Subcutaneous preadipocyte (primary cell): ENCODE measurements around the gene PRR14L. TPM values are rescaled to one million over a fixed set of nuclear protein-coding genes. Genes with fewer than 3 reads are reported as not detected.

ENCODE experiments used
- small RNA-seq: library from RNA; depleted of rRNA; stranded (forward); fragments of <200 nt; gene quantifications from one replicate; pipeline ENCODE3, GENCODE V24; 2012
- total RNA-seq: library from RNA; depleted of rRNA; stranded (reverse); fragments of >200 nt; gene quantifications from 2 replicates; pipeline ENCODE4 v1.2.3, GENCODE V29; 2012

Gene PRR14L
- 16.9 and 25.2 TPM in 2 replicates for total RNA-seq

DNA sequence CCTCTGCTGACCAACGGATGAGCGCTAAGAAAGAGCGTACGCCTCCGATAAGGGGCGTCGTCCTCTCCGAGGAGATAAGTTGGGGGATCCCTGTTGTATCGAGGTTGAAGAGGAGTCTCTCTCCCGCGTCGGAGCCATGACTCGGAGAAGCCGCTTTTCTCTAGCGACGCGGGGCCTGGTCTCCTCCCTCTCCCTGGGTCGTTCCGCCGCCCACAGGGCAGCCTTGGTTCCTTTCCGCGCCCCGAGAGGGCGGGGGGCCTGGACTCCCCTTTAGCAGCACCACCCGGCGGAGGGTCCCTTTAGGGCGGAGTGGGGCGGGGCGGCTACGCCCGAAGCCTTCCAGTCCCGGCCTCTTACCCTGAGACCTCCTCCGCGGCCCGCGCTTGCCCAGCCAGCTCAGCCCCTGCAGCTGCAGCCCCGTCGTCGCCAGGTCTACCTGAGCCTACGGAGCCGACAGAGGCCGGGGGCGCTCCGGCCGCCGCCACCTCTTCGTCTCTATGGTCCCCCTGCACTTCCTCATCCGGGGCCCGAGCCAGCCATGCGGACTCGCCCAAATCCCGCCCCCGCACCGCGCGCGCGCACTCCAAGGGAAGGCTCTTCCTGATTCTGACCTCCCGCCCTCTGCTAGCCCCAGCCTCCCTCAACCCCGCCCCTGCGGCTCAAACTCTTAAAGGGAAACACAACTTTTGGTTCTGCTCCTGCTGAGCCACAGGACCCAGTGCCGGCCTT lies at the start of gene PRR14L:
Gene PRR14L, minus strand, starts transcription at position 497 of the 729 bp plus-strand sequence. CDS start 11,272 bp downstream, outside the sequence.

DNA sequence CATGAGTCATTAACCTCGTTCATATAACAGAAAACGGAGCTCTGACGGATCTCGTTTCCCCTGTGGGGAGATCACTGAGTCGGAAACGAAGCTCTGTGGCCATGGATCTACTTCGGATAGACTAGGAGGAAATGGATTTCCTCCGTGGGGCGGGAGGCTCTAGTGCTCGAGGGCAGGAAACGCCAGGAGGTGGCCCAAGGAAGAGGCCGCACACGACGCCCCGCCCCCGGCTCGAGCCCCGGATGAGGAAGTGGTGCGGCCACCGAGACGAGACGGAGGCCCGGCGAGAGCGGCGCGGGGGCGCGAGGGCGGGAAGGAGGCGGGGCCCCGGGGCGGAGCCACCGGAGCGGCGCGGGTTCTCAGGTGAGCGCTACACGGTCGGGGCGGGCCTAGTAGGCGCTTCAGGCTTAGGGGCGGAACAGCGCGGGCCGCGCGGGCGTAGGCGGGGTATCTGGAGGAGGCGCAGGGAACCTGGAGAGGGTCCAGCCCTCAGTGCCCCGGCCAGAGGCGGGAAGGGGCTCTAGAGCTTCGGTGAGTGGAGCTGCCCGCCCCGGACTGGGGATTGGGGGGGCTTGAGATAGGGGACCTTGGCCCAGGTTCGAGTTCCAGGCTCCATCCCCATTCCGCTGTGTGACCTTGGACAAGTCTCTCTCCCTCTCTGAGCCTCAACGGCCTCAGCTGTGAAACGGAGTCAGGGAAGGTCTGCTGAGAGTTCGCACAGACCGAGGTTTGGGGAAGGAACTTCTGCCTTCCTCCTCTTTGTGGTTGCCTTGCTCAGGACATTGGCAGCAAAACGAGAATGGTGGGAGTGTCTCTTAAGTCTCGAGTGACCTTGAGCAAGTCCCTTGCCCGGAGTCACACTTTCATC lies 3.9 kb upstream of the PRR14L start, which contains the start of gene DEPDC5:
Gene DEPDC5, plus strand, starts transcription at position 386 of the 868 bp plus-strand sequence. CDS start 903 bp downstream, outside the sequence.

DNA sequence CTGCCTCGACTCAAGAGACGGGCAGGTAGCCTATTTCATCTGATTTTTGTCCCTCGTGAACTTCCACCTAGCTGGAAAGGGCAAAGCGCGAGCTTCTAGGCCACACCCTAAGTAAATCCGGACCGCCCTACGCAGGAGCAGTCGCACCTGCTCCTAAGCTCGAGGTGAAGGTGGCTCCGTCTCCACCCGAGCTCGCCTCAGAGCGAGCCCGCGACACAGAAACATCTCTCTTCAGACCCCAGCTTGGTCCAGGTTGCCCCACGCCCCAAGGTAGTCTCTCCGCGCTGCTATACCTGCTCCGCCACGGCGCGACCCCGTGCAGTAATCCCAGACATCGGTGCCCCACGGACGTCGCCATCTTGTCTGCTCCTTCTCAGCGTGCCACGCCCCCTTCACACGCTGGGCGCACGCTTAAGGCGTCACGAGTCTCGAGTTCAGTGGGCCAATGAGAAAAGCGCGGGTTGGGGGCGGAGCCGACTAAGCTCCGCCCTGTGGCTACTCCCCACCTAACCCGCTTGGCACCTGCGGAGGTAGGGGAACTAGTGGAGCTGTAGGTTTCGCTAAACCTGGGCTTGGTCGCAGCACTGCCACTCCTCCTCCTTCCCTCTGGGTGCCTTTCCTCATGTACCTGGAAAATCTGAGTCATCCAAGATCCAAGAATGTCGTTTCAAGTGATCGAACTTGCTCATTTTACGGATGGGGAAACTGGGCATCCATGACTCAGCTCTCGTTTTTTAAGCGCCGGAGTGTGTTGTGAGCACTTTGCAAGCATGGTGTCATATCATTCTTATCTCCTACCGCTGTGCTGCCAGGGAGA lies 87.9 kb downstream of the PRR14L start, which contains the start of gene PISD:
Gene PISD, minus strand, starts transcription at position 365 of the 817 bp plus-strand sequence. Its CDS starts 7 bp downstream, at position 358.

Small RNA genes lying within 50 kb of the gene (small RNA-seq; reads per million reads assigned to genes)
- gene RN7SL20P = not detected

Other genes starting within 250 kb of the PRR14L start
- gene PISD, start 87.9 kb downstream of the PRR14L start, total RNA-seq = 35.3 and 41.8 TPM in 2 replicates
- gene DEPDC5, start 3.9 kb upstream of the PRR14L start, total RNA-seq = 11.0 and 15.1 TPM in 2 replicates
- gene YWHAH, start 194.4 kb upstream of the PRR14L start, total RNA-seq = 81.2 and 109 TPM in 2 replicates